Measurements from ENCODE around the gene PTPRS.

DNA sequence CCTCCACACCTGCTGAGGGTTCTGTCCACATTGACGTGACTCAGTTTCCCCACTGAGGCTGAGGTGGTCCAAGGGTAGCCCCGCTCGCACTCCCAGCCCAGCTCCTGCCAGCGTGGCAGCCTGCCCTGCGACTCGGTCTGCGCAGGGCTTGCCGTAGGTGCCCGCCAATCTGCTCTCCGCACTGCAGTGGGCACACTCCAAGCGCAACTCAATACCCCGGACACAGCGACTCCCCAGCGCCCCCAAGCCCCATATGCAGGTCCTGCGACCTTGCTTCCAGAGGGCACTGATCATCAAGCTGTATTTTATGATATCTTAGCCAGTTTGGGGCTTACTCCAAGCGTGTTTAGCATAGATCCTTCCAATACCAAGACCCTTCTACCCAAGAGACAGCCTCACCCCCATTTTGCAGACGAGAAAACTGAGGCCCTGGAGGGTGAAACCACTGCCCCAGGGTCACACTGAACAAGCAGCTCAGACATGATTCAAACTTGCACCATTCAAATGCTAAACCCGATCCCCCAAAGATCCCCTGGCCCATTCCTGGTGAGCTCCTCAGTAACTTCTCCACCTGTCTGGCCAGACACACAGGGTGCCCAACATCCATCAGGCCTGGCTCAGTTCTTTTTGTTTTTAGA is 13.5 kb downstream of the PTPRS start:
- TF ChIP-seq POLR2AphosphoS5 (IDR thresholded peaks at IDR 0.05; ENCODE audit: low read depth): no peak
- TF ChIP-seq, protein P1, sequence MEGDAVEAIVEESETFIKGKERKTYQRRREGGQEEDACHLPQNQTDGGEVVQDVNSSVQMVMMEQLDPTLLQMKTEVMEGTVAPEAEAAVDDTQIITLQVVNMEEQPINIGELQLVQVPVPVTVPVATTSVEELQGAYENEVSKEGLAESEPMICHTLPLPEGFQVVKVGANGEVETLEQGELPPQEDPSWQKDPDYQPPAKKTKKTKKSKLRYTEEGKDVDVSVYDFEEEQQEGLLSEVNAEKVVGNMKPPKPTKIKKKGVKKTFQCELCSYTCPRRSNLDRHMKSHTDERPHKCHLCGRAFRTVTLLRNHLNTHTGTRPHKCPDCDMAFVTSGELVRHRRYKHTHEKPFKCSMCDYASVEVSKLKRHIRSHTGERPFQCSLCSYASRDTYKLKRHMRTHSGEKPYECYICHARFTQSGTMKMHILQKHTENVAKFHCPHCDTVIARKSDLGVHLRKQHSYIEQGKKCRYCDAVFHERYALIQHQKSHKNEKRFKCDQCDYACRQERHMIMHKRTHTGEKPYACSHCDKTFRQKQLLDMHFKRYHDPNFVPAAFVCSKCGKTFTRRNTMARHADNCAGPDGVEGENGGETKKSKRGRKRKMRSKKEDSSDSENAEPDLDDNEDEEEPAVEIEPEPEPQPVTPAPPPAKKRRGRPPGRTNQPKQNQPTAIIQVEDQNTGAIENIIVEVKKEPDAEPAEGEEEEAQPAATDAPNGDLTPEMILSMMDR (IDR thresholded peaks at IDR 0.05; ENCODE audit: insufficient read depth, low read length): no peak
- TF ChIP-seq, protein P2, sequence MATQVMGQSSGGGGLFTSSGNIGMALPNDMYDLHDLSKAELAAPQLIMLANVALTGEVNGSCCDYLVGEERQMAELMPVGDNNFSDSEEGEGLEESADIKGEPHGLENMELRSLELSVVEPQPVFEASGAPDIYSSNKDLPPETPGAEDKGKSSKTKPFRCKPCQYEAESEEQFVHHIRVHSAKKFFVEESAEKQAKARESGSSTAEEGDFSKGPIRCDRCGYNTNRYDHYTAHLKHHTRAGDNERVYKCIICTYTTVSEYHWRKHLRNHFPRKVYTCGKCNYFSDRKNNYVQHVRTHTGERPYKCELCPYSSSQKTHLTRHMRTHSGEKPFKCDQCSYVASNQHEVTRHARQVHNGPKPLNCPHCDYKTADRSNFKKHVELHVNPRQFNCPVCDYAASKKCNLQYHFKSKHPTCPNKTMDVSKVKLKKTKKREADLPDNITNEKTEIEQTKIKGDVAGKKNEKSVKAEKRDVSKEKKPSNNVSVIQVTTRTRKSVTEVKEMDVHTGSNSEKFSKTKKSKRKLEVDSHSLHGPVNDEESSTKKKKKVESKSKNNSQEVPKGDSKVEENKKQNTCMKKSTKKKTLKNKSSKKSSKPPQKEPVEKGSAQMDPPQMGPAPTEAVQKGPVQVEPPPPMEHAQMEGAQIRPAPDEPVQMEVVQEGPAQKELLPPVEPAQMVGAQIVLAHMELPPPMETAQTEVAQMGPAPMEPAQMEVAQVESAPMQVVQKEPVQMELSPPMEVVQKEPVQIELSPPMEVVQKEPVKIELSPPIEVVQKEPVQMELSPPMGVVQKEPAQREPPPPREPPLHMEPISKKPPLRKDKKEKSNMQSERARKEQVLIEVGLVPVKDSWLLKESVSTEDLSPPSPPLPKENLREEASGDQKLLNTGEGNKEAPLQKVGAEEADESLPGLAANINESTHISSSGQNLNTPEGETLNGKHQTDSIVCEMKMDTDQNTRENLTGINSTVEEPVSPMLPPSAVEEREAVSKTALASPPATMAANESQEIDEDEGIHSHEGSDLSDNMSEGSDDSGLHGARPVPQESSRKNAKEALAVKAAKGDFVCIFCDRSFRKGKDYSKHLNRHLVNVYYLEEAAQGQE (IDR thresholded peaks at IDR 0.05; ENCODE audit: insufficient replicate concordance, low read depth): no peak
- no peak for TF ChIP-seq GABPA (IDR thresholded peaks at IDR 0.05; ENCODE audit: low read depth)
- no peak for TF ChIP-seq SPI1 (IDR thresholded peaks at IDR 0.05; ENCODE audit: borderline replicate concordance, low read depth)

Data from HL-60 (cell line).